T-helper 2 cell treated with Interferon-gamma antibody and Interleukin-4, amounts not matched to agents 5 μg/mL and 100 μg/mL, for 36 hours (primary cell): ENCODE data around the gene FRMD3.

ENCODE experiments used
- DNase-seq: peaks from one replicate; pipeline ENCODE4 v3.0.0; 2021; ENCODE audit warnings: low spot score
- H3K27ac Mint-ChIP-seq: one replicate; pipeline ENCODE4 v1.8.0; 2021; ENCODE audit warnings: mild to moderate bottlenecking, mixed read lengths
- H3K27me3 Mint-ChIP-seq: one replicate; pipeline ENCODE4 v1.8.0; 2021; ENCODE audit warnings: low read depth, mixed read lengths
- H3K36me3 Mint-ChIP-seq: one replicate; pipeline ENCODE4 v1.8.0; 2021; ENCODE audit warnings: low read depth, mixed read lengths
- H3K4me1 Mint-ChIP-seq: one replicate; pipeline ENCODE4 v1.8.0; 2021; ENCODE audit warnings: low read depth, mixed read lengths
- H3K4me3 Mint-ChIP-seq: one replicate; pipeline ENCODE4 v1.8.0; 2022; ENCODE audit warnings: mild to moderate bottlenecking, moderate library complexity, mixed read lengths
- H3K9me3 Mint-ChIP-seq: one replicate; pipeline ENCODE4 v1.8.0; 2021; ENCODE audit warnings: mixed read lengths

The FRMD3 gene

DNA sequence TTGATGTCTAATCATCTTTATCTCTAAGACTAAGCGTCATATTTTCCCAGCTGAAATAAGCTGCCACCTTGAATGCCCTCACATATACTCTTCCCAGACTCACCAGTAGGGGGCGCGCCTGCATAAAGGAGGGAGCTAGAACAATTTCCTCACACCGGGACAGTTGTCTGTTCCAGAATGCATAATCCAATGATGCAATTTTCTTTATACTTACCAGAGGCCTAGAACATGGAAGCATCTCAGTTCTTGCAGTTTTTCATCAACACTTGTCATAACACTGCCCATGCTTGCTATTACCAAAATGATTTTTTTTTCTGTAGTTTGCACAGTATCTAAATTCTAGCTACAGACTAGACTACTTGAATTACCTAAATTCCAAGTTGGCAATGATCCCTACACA is 203.9 kb downstream of the FRMD3 start:
- H3K27me3 Mint-ChIP-seq, result no peaks in the 10 kb centered on the region
- DNase-seq, result peak; percentile 44
- no peak overlapping the region for H3K27ac Mint-ChIP-seq
- no peak overlapping the region for H3K4me3 Mint-ChIP-seq
- H3K9me3 Mint-ChIP-seq, result no peaks in the 10 kb centered on the region
- no peaks in the 10 kb centered on the region for H3K36me3 Mint-ChIP-seq
- peaks cover 4% of the 10 kb centered on the region for H3K4me1 Mint-ChIP-seq

DNA sequence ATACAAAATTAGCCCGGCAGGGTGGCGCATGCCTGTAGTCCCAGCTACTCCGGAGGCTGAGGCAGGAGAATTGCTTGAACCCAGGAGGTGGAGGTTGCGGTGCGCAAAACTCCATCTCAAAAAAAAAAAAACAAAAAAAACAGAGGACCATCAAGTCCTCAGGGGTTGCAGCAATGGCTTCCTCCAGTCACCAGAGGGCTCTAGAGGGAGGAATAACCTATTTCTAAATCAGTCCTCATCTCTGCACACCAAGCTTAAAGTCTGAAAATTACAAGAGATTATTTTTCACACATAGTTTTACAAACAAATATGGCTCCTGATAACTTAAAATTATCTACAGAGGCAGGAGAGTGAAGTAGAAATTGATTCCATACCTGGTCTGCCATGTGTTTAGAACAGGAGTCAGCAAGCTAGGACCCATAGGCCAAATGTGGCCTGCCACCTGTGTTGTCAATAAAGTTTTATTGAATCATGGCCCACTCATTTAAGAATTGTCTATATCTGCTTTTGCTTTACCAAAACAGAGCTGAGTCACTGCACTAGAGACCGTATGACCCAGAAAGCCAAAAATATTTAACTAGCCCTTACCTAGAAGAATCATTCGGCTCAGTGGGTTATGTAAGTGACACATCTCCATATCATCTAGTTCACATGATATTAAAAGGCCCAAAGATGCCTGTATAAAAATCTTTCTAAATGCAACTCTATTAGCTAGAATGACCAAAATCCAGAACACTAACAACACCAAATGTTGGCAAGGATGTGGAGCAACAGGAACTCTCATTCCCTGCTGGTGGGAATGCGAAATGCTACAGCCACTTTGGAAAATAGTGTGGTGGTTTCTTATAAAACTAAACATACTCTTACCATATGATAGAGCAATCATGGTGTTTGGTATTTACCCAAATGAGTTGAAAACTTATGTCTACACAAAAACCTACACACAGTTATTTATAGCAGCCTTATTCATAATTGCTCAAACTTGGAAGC is 207.7 kb downstream of the FRMD3 start:
- Mint-ChIP-seq H3K4me3 (no peak overlapping the region), H3K36me3 (no peaks in the 10 kb centered on the region), H3K27ac (no peak overlapping the region), H3K4me1 (no peaks in the 10 kb centered on the region), H3K27me3 (no peaks in the 10 kb centered on the region), H3K9me3 (no peaks in the 10 kb centered on the region)
- DNase-seq, result no peak

DNA sequence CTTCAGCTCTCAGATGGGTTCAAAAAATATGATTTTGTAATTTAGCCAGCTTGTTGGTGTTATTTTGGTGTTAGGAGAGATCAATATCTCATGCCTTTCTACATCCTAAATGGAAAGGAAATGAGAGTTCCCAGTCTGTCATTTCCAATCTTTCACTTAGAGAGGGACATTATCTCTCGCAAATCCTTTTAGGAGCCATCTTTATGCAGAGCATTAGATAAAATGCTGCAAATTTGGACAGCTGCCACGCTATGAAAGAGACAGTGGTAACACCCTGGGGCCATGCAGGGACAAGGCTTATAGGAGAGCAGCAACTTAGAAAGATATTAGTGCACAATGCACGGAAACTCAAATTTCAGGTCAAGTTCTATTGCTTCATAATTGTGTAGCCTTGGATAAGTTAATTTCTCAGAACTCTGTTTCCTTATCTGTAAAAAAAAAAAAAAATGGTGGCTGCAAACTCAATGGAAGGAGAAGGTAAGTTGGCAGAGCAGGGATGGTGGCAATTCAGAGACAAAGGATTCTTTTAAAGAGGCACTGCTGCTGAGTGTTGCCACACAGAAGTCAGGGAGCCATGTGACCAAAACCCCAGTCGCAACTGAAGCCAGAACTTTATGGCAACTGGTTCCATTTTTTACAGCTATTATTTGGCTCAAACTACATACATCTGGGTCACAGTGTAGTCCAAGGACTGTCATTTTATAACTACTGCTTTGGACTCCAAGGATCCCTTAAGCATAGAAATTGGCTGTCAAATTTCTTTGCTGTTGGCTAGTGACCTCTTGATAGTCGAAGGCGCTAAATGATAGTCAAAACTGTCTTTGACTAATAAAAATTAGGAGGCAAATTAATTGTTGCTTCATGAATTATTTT is 210.2 kb downstream of the FRMD3 start:
- Mint-ChIP-seq H3K4me1 (no peaks in the 10 kb centered on the region), H3K4me3 (no peak overlapping the region), H3K9me3 (peaks cover under 1% of the 10 kb centered on the region), H3K36me3 (no peaks in the 10 kb centered on the region), H3K27me3 (no peaks in the 10 kb centered on the region), H3K27ac (no peak overlapping the region)
- no peak for DNase-seq

DNA sequence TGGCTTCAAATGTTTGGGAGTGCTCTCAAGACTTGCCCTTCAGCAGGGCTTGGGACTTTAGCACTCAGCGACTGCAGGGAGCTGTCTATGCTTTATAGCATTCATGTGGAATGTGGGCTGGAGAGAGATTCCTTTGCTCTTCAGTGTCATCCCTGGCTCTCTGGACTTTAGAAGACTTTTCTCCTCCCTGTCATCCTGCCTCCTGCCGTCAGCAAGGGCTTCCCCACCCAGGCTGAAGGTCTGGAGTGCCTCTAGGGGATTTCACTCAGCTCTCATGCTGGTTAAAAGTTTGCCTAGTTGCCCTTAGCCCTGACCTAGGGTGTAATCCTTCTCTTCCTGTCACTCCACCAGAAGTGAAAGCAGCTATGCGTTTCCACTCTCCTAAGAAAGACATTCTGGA is 210.9 kb downstream of the FRMD3 start:
- no peak overlapping the region for H3K27ac Mint-ChIP-seq
- DNase-seq, result no peak

DNA sequence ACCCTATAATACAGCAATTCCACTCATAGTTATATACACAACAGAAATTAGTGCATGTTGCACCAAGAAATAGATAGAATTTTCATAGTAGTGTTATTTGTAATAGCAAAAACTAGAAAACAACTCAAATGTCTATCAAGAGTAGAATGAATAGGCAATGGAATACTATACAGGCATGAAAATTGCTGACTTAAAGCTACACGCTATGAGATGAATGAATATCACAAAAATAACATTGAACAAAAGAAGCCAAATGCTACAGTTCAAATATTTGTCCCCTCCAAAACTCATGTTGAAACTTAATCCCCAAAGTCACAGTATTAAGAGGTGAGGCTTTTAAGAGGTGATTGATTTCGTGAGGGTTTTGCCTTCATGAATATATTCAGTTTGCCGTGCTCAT is 215.1 kb downstream of the FRMD3 start:
- H3K9me3 Mint-ChIP-seq, result peaks cover 4% of the 10 kb centered on the region
- no peaks in the 10 kb centered on the region for H3K36me3 Mint-ChIP-seq
- no peaks in the 10 kb centered on the region for H3K27me3 Mint-ChIP-seq
- no peaks in the 10 kb centered on the region for H3K4me1 Mint-ChIP-seq
- no peak overlapping the region for H3K27ac Mint-ChIP-seq
- H3K4me3 Mint-ChIP-seq, result no peak overlapping the region
- DNase-seq, result no peak

More for the DNA sequence above, 210.9 kb downstream of the FRMD3 start:
- Mint-ChIP-seq H3K9me3 (peaks cover 4% of the 10 kb centered on the region), H3K4me3 (no peak overlapping the region), H3K4me1 (no peaks in the 10 kb centered on the region), H3K27me3 (no peaks in the 10 kb centered on the region), H3K36me3 (no peaks in the 10 kb centered on the region)

DNA sequence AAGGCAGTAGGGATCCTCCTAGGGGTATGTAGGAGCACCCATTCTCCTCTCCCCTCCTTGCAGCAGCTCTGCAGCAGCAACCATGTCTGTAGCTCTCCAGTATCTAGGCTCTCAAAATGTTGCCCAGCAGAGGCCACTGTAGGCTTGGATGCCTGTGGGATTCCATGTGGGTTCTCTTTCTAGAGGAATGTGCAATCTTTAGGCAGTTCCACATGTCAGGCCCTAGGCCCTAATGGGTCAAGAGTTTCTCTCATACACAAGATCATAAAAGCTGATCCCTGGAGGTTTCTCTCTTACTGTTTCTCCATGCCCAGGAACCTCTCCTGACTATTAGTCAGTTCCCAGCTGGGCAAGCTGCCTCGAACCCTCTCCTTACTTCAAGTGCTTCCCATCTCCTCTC is 215.8 kb downstream of the FRMD3 start:
- Mint-ChIP-seq H3K4me1 (no peaks in the 10 kb centered on the region), H3K36me3 (no peaks in the 10 kb centered on the region), H3K9me3 (peaks cover 4% of the 10 kb centered on the region), H3K27ac (no peak overlapping the region), H3K4me3 (no peak overlapping the region), H3K27me3 (no peaks in the 10 kb centered on the region)
- DNase-seq, result no peak

DNA sequence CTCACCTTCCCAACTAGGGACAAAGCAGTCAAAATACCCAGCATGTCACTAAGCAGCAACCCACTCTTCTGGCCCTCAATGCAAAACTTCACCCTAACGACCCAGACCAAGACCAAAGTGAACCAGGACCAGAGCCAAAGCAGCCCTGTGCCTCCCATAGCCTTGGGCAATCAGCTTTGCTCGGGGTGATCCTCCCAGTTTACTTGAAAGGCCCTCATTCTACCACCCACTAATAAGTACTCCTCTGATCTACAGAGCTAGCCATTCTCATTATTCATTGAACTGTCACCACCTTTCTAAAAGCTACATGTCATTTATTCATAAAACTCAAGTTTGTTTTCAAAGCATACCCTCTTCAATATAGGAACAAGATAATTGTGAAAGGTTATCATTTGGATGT is 221.0 kb downstream of the FRMD3 start:
- no peak for DNase-seq
- Mint-ChIP-seq H3K4me3 (no peak overlapping the region), H3K27ac (no peak overlapping the region), H3K9me3 (no peaks in the 10 kb centered on the region), H3K4me1 (no peaks in the 10 kb centered on the region), H3K36me3 (no peaks in the 10 kb centered on the region), H3K27me3 (no peaks in the 10 kb centered on the region)

DNA sequence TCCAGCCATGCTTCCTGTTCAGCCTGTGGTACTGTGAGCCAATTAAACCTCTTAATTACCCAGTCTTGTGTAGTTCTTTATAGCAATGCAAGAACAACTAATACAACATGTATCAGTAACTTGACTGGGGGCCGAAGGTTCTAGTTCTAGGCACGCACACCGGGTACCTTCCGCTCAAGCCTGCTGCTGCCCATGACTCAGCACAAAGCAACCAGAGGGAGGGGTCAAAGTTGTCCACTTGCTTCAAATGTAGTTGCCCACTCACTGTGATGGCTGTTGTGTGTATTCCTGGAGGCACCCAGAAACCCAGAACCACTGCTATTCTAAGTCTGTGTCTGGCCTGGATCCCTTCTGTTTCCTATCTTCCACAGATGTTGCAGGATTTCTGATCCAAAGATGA is 222.6 kb downstream of the FRMD3 start:
- no peaks in the 10 kb centered on the region for H3K4me1 Mint-ChIP-seq

DNA sequence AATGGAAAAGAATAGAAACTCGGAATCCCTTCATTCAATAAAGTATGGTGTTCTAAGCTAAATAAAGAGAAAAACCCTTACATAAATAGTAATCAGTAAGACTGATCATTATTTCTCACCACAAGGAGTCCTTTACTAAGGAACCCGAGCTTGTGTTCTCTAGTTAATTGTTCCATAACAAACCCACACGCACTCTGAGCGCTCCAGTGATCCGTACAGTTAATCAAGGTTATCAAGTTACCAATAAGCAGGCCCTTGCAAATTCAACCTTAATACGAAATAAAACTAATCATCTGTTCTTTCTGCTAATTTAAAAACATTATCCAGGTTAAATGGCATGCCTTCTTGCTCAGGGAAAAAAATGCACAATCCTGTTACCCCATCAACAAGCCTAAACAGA is 224.4 kb downstream of the FRMD3 start:
- Mint-ChIP-seq H3K9me3 (no peaks in the 10 kb centered on the region), H3K4me3 (no peak overlapping the region), H3K27me3 (no peaks in the 10 kb centered on the region)

More for the DNA sequence above, 222.6 kb downstream of the FRMD3 start:
- no peaks in the 10 kb centered on the region for H3K27me3 Mint-ChIP-seq
- H3K4me3 Mint-ChIP-seq, result no peak overlapping the region
- no peaks in the 10 kb centered on the region for H3K9me3 Mint-ChIP-seq
- no peak overlapping the region for H3K27ac Mint-ChIP-seq
- no peaks in the 10 kb centered on the region for H3K36me3 Mint-ChIP-seq
- no peak for DNase-seq

DNA sequence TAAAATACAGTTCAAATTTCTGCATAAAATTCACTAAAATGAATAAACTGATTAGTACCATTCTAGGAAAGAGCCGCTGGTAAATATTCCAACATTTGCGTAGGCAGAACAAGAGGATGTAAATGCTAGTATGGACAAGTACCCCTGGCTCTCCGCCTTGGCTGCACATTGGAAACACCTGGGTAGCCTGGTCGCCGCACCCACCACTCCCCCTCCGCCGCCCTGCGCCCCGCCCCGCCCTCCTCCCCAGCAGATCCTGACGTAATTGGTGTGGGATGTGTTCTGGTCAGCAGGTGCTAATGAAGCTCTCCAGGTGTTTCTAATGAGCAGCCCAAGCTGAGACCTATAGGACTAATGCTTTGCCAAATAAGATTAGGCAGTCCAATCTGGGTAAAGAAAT is 225.7 kb downstream of the FRMD3 start:
- H3K4me1 Mint-ChIP-seq, result no peaks in the 10 kb centered on the region

More for the DNA sequence above, 224.4 kb downstream of the FRMD3 start:
- Mint-ChIP-seq H3K27ac (no peak overlapping the region), H3K36me3 (no peaks in the 10 kb centered on the region), H3K4me1 (no peaks in the 10 kb centered on the region)
- DNase-seq, result no peak

DNA sequence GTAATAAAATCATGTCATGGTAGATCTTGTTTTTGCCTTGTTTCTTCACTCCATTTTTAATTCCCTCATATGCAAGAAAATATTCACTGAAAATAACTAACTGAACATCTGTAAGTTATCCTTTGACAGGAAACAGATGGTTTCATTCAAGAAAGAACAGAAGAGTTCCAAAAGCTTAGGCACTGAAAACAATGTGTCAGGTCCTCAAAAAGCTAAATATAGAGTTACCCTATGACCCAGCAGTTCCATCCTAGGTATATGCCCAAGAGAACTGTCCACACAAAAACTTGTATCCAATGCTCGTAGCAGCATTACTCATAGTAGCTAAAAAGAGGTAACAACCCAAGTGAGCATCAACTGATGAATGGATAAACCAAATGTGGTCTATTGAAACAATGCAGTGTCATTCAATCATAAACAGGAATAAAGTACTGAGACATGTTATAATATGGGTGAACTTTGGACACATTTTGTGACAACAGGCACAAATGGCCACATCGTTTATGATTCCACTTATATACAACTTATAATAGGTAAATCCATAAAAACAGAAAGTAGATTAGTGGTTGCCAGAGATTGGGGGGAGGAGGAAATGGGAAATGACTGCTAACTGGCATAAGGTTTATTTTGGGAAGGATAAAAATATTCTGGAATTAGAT is 231.0 kb downstream of the FRMD3 start:
- H3K27me3 Mint-ChIP-seq, result no peaks in the 10 kb centered on the region
- no peak overlapping the region for H3K4me3 Mint-ChIP-seq
- no peak for DNase-seq
- H3K9me3 Mint-ChIP-seq, result no peaks in the 10 kb centered on the region
- H3K27ac Mint-ChIP-seq, result no peak overlapping the region
- H3K4me1 Mint-ChIP-seq, result no peaks in the 10 kb centered on the region
- H3K36me3 Mint-ChIP-seq, result no peaks in the 10 kb centered on the region

More for the DNA sequence above, 225.7 kb downstream of the FRMD3 start:
- H3K36me3 Mint-ChIP-seq, result no peaks in the 10 kb centered on the region
- DNase-seq, result no peak
- no peak overlapping the region for H3K4me3 Mint-ChIP-seq
- H3K27me3 Mint-ChIP-seq, result no peaks in the 10 kb centered on the region
- no peaks in the 10 kb centered on the region for H3K9me3 Mint-ChIP-seq
- no peak overlapping the region for H3K27ac Mint-ChIP-seq

DNA sequence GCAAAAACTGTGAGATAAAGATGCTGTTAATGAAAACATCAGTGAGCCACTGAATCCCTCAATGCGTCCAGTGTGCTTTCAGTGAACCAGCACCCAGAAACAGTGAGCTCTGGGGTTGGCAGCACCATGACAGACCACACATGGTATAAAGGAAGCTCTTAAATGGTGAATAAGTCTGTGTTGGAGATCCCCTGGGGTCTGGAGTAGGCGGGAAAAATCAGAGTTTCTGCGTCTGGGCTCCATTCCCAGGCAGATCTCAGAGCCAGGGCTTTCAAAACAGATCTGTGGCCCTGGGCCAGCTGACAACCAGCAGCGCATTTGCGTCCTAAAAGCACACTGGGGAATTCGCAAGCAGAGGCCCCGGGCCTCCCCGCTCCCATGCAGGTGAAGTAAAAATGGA is 233.5 kb downstream of the FRMD3 start:
- no peaks in the 10 kb centered on the region for H3K9me3 Mint-ChIP-seq
- no peaks in the 10 kb centered on the region for H3K27me3 Mint-ChIP-seq
- no peak overlapping the region for H3K27ac Mint-ChIP-seq
- no peaks in the 10 kb centered on the region for H3K4me1 Mint-ChIP-seq
- no peak overlapping the region for H3K4me3 Mint-ChIP-seq
- no peak for DNase-seq
- no peaks in the 10 kb centered on the region for H3K36me3 Mint-ChIP-seq

DNA sequence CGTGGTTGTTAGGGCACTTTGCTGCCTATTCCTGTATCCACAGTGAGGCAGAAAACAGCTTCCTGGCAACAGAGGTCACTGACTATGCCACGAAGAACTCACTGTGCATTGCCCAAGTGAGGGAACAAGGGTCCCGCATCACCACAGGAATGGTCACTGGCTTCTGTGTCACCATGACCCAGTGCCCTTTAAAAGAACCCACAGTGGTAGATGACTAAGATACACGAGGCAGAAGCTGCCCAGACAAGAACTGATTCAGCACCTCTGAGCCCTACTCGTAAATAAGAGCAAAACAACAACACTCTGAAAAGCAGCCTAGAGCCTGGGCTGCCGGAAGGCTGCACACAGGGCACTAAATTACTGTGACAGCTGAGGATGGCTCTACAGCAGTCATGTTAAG is 238.6 kb downstream of the FRMD3 start:
- Mint-ChIP-seq H3K4me3 (no peak overlapping the region), H3K9me3 (no peaks in the 10 kb centered on the region), H3K4me1 (no peaks in the 10 kb centered on the region), H3K36me3 (no peaks in the 10 kb centered on the region), H3K27ac (no peak overlapping the region), H3K27me3 (no peaks in the 10 kb centered on the region)
- DNase-seq, result no peak

DNA sequence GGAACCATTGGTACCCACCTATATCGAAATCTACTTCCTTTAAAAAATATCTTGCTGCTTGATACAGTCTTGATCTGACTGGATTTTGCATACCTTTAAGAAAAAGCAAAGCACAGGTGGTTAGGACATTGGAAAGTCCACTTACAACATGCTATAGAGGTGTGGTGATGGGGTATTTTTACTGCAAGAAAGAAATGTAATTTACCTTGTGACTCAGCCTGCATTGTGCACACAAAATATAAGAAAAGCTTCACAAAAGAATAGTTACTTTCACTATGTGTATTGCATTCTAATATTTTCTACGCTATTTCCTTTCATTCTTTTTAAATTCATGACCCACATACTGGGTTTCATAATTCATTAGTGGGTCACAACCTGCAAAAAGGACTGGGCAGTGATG is 239.1 kb downstream of the FRMD3 start:
- DNase-seq, result no peak
- Mint-ChIP-seq H3K4me3 (no peak overlapping the region), H3K27me3 (no peaks in the 10 kb centered on the region), H3K9me3 (no peaks in the 10 kb centered on the region), H3K4me1 (no peaks in the 10 kb centered on the region), H3K36me3 (no peaks in the 10 kb centered on the region), H3K27ac (no peak overlapping the region)
